Activated naive CD4-positive, alpha-beta T cell (primary cell): ENCODE results near the gene EYA2.

ENCODE experiments used
- DNase-seq, 4 experiments: peaks; one replicate each; lab custom pipeline; 2025; lab: John Stamatoyannopoulos, UW

The EYA2 gene

GRCh38 chr20:46979603-46980241 lies 85.1 kb downstream of the EYA2 start:
- no peak for DNase-seq

GRCh38 chr20:46981184-46981583 lies 86.5 kb downstream of the EYA2 start:
- no peak for DNase-seq

- DNase-seq, result no peak
Measured at GRCh38 chr20:46983466-46983865, 88.8 kb downstream of the EYA2 start.

- no peak for DNase-seq
Measured at GRCh38 chr20:46984405-46984804, 89.8 kb downstream of the EYA2 start.

GRCh38 chr20:46985250-46985649 lies 90.6 kb downstream of the EYA2 start:
- DNase-seq, result no peak

GRCh38 chr20:46985671-46986070 lies 91.0 kb downstream of the EYA2 start:
- no peak for DNase-seq

GRCh38 chr20:46987001-46987400 lies 92.4 kb downstream of the EYA2 start:
- no peak for DNase-seq

GRCh38 chr20:46990017-46990595 lies 95.5 kb downstream of the EYA2 start:
- no peak for DNase-seq

- no peak for DNase-seq
Measured at GRCh38 chr20:46990596-46991104, 96.0 kb downstream of the EYA2 start.

GRCh38 chr20:46991168-46991567 lies 96.5 kb downstream of the EYA2 start:
- no peak for DNase-seq

GRCh38 chr20:46991880-46992639 lies 97.4 kb downstream of the EYA2 start:
- no peak for DNase-seq

GRCh38 chr20:46992640-46993035 lies 98.0 kb downstream of the EYA2 start:
- DNase-seq, result no peak

- DNase-seq, result no peak
Measured at GRCh38 chr20:46993465-46994095, 98.9 kb downstream of the EYA2 start.

GRCh38 chr20:46994341-46994740 lies 99.7 kb downstream of the EYA2 start:
- DNase-seq, result no peak

- no peak for DNase-seq
Measured at GRCh38 chr20:46995561-46996142, 101.0 kb downstream of the EYA2 start.

GRCh38 chr20:46997187-46997586 lies 102.5 kb downstream of the EYA2 start:
- no peak for DNase-seq

GRCh38 chr20:46998477-46999240 lies 104.0 kb downstream of the EYA2 start:
- DNase-seq, result no peak

GRCh38 chr20:46999801-47000465 lies 105.3 kb downstream of the EYA2 start:
- DNase-seq, result no peak

- no peak for DNase-seq
Measured at GRCh38 chr20:47003223-47003622, 108.6 kb downstream of the EYA2 start.

- no peak for DNase-seq
Measured at GRCh38 chr20:47004179-47004578, 109.5 kb downstream of the EYA2 start.
